Kidney (tissue), 14 donors: ENCODE data around the gene ARMC6. TPM values are rescaled to one million over a fixed set of nuclear protein-coding genes. Genes with fewer than 3 reads are reported as not detected.

ENCODE experiments used
- DNase-seq, 5 donors: peaks; one replicate each; pipeline ENCODE4 v3.0.0-alpha.2; 2013 to 2020
- FAIRE-seq: peaks from 2 replicates; lab custom pipeline; 2012; peaks lifted over from hg19 to GRCh38; lab: Jason Lieb, UNC
- H3K27ac ChIP-seq, 2 donors: one replicate each; pipeline ENCODE4 v1.7.0; 2013; ENCODE audit warnings: low read depth in 2 of 2, low read length in 2 of 2, inconsistent platforms in 1 of 2
- H3K27me3 ChIP-seq: one replicate; pipeline ENCODE4 v1.7.1; 2013; ENCODE audit warnings: low read length, inconsistent platforms; ENCODE audit not compliant: control insufficient read depth, insufficient read depth
- H3K36me3 ChIP-seq, 3 donors: one replicate each; pipeline versions ENCODE4 v1.7.0 to v1.7.1; 2013; ENCODE audit warnings: low read length in 3 of 3, control low read depth in 1 of 3, inconsistent platforms in 1 of 3; ENCODE audit not compliant: insufficient read depth in 3 of 3, control insufficient read depth in 2 of 3
- H3K4me1 ChIP-seq, 3 donors: one replicate each; pipeline versions ENCODE4 v1.7.0 to v1.7.1; 2013; ENCODE audit warnings: low read length in 3 of 3, inconsistent platforms in 1 of 3, low read depth in 1 of 3; ENCODE audit not compliant: control insufficient read depth in 2 of 3, insufficient read depth in 2 of 3
- H3K4me3 ChIP-seq, 3 donors: one replicate each; pipeline versions ENCODE4 v1.7.0 to v1.8.1; 2013; ENCODE audit warnings: low read length in 3 of 3, control low read depth in 1 of 3, inconsistent platforms in 1 of 3
- H3K9ac ChIP-seq, 3 donors: one replicate each; pipeline versions ENCODE4 v1.7.0 to v1.7.1; 2013; ENCODE audit warnings: low read length in 3 of 3, control low read depth in 1 of 3, inconsistent platforms in 1 of 3
- H3K9me3 ChIP-seq, 3 donors: one replicate each; pipeline versions ENCODE4 v1.7.0 to v1.7.1; 2013; ENCODE audit warnings: low read length in 3 of 3, control low read depth in 1 of 3, inconsistent platforms in 1 of 3; ENCODE audit not compliant: control insufficient read depth in 2 of 3, insufficient read depth in 1 of 3
- intact Hi-C: fragments of 100-400 bp; cut with DNase I; formaldehyde crosslinking; loops from one replicate; pipeline ENCODE4 v1.11.1; 2022
- polyA plus RNA-seq: library from polyadenylated mRNA; stranded (reverse); fragments of 350-450 nt; fragmentation: Illumina TruSeq; extraction: RNeasy Lipid Tissue Mini Kit (QIAGEN cat#74804); gene quantifications from one replicate; pipeline ENCODE4 v1.2.3, GENCODE V29; 2014; ENCODE audit warnings: low read depth, low replicate concordance; ENCODE audit not compliant: insufficient read depth
- total RNA-seq: library from RNA; stranded (reverse); fragmentation: NEBNext Ultra II Directional; extraction: Animal tissue kit (Norgen Biotek cat#: 25700); gene quantifications from one replicate; pipeline ENCODE4 v1.2.1, GENCODE V29; 2021
- TF ChIP-seq, protein P1 (sequence below): IDR thresholded peaks from 3 replicates; pipeline ENCODE4 v1.5.1; 2012; ENCODE audit warnings: mild to moderate bottlenecking, moderate library complexity, borderline replicate concordance; ENCODE audit not compliant: insufficient read depth; ENCODE audit errors: extremely low read depth
- donor health status: control.
- donor health status: control.
- donor health status: control.
- donor health status: control.
- donor health status: control.
- donor health status: DM: yes; HTN: yes; CAD: no.
- donor health status: Normal renal cell carcinoma (clear cell type).

The ARMC6 gene
- total and polyA plus RNA-seq, 2 donors from 2014 or later, result 23.0 to 24.6 TPM

DNA sequence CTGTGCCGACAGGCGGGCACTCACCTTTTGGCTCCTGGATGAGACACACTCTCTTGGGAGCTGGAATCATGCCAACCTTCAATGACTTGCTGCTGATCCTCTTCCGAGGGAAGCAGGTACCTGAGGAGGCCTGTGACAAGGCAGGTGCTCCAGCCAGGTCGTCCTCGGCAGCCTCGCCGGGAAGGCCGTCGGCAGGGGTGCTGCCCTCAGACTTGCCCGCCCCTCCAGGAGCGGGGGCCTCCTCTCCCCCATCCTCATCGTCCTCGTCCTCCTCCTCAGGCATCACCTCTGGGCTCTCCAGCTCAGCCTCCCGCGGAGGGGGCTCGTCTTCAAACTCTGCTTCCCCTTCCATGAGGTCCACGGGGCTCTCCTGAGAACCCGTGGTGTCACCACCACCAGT is 29.3 kb upstream of the ARMC6 start:
- peaks cover 0 to 6% (median 4%) of the 10 kb centered on the region in 3 donors for H3K4me1 ChIP-seq
- H3K27me3 ChIP-seq, result no peaks in the 10 kb centered on the region
- TF ChIP-seq, protein P1, sequence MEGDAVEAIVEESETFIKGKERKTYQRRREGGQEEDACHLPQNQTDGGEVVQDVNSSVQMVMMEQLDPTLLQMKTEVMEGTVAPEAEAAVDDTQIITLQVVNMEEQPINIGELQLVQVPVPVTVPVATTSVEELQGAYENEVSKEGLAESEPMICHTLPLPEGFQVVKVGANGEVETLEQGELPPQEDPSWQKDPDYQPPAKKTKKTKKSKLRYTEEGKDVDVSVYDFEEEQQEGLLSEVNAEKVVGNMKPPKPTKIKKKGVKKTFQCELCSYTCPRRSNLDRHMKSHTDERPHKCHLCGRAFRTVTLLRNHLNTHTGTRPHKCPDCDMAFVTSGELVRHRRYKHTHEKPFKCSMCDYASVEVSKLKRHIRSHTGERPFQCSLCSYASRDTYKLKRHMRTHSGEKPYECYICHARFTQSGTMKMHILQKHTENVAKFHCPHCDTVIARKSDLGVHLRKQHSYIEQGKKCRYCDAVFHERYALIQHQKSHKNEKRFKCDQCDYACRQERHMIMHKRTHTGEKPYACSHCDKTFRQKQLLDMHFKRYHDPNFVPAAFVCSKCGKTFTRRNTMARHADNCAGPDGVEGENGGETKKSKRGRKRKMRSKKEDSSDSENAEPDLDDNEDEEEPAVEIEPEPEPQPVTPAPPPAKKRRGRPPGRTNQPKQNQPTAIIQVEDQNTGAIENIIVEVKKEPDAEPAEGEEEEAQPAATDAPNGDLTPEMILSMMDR, result no peak
- no peak for DNase-seq
- no peaks in the 10 kb centered on the region for H3K9me3 ChIP-seq
- no peak for FAIRE-seq
- intact Hi-C loops, result no loop called here
- H3K9ac ChIP-seq, result no peak overlapping the region
- H3K36me3 ChIP-seq, result peaks cover 5 to 40% (median 36%) of the 10 kb centered on the region in 3 donors
- H3K4me3 ChIP-seq, result no peak overlapping the region
- no peak overlapping the region for H3K27ac ChIP-seq

DNA sequence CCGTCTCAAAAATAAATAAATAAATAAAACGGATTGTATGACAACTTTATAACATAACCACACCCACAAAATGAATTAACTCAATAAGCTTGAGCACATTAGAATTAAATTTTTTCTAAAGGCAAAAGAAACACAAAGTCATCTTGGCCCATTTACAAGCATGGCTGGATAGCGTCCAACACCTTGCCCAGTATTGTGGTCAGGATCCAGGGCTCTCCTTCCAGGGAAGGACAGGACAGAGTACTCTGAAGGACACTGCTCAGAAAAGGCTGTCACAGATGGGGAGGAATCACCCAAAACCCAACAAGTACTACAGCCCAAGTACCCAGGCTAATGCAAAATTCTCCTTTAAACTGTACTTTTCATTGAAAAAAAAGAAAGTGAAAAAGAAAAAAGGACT is 27.2 kb upstream of the ARMC6 start:
- intact Hi-C loops, result no loop called here
- H3K4me3 ChIP-seq, result no peak overlapping the region
- H3K9ac ChIP-seq, result no peak overlapping the region
- peaks cover 0 to 6% (median 2%) of the 10 kb centered on the region in 3 donors for H3K4me1 ChIP-seq
- peaks cover 7 to 54% (median 39%) of the 10 kb centered on the region in 3 donors for H3K36me3 ChIP-seq
- no peak overlapping the region for H3K27ac ChIP-seq
- no peaks in the 10 kb centered on the region for H3K9me3 ChIP-seq
- H3K27me3 ChIP-seq, result no peaks in the 10 kb centered on the region
- DNase-seq (no peak), FAIRE-seq (no peak)
- TF ChIP-seq, protein P1, result no peak

DNA sequence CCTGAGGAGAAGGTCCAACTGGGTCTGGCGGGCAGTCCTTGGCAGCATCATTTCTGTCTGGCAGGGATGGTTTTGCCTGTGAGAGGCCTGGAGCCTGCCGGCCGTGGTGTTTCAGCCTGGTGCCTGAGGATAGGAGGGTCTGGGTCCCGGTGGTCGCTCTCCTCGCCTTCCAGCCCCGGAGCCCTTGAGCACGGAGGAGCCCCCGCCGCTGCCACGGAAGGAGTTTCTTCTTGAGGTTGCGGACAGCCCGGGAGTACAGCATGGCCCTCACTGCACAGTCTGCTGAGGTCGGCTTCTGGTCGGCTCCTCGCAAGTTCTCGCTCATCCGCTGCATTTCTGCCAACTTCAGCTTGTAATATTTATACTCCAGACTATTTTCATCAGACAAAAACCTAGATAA is 23.5 kb upstream of the ARMC6 start:
- no peak overlapping the region for H3K9ac ChIP-seq
- no peaks in the 10 kb centered on the region for H3K9me3 ChIP-seq
- DNase-seq, result no peak
- H3K4me3 ChIP-seq, result no peak overlapping the region
- peaks cover 7 to 39% (median 35%) of the 10 kb centered on the region in 3 donors for H3K36me3 ChIP-seq
- TF ChIP-seq, protein P1, result no peak
- H3K27me3 ChIP-seq, result no peaks in the 10 kb centered on the region
- no peak for FAIRE-seq
- peaks cover 0 to 6% (median 2%) of the 10 kb centered on the region in 3 donors for H3K4me1 ChIP-seq
- intact Hi-C loops, result no loop called here
- no peak overlapping the region for H3K27ac ChIP-seq

DNA sequence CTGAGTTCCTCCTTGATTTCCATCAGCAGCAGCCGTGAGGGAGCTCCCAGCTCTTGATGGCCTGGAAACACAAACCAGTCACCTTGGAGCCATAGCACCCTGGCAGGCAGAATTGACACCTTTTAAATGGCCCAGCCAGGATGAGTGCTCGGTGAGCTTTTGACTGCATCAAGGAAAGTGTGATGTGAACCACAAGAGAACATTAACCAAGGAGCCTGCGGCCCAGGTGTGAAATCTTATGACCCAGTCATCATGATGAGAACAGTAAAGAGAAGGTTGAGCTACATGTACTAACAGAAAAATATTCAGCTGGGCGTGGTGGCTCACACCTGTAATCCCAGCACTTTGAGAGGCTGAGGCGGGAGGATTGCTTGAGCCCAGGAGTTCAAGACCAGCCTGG is 22.9 kb upstream of the ARMC6 start:
- intact Hi-C loops, result no loop called here
- H3K27ac ChIP-seq, result no peak overlapping the region
- no peak overlapping the region for H3K4me3 ChIP-seq
- DNase-seq, result no peak
- no peaks in the 10 kb centered on the region for H3K27me3 ChIP-seq
- no peak for FAIRE-seq
- peaks cover 7 to 39% (median 35%) of the 10 kb centered on the region in 3 donors for H3K36me3 ChIP-seq
- H3K9ac ChIP-seq, result no peak overlapping the region
- TF ChIP-seq, protein P1, result no peak
- H3K4me1 ChIP-seq, result peaks cover 0 to 6% (median 2%) of the 10 kb centered on the region in 3 donors
- no peaks in the 10 kb centered on the region for H3K9me3 ChIP-seq
